ENCODE results near the gene TBL3.

The TBL3 gene

GRCh38 chr16:1966460-1966859, 5.4 kb upstream of the TBL3 start, which contains the start of gene RNF151:
Gene RNF151, plus strand, starts transcription at chr16:1966856. Its CDS starts 26 bp downstream, at chr16:1966882.
- CTCF ChIA-PET, result interaction anchor here (0.8 kb wide), 1 partner anchor 14 kb away, joined by 3 read pairs; no protein-coding TSS in a partner anchor
- Histone ChIP-seq H3K9me3 (ENCODE audit: control insufficient read depth, insufficient read depth, low read depth, low read length) (no peaks in the 10 kb centered on the region), H3K27ac (ENCODE audit: extremely low read depth, low read depth, low read length) (0 out of 2 replicates have a peak within 1 kb of the TSS, but pooled peaks have one; percentile 100), H3K4me1 (ENCODE audit: control insufficient read depth, insufficient read depth, low read length) (no peaks in the 10 kb centered on the region), H3K36me3 (ENCODE audit: control insufficient read depth in 2 of 2, insufficient read depth in 1 of 2, low read length in 2 of 2) (peaks cover 0 to 36% of the 10 kb centered on the region in 2 experiments; a peak in 1 of 3 replicates), H3K4me3 (ENCODE audit: low read depth, low read length) (peak within 1 kb of the TSS; percentile 94)
- TF ChIP-seq, protein P1, sequence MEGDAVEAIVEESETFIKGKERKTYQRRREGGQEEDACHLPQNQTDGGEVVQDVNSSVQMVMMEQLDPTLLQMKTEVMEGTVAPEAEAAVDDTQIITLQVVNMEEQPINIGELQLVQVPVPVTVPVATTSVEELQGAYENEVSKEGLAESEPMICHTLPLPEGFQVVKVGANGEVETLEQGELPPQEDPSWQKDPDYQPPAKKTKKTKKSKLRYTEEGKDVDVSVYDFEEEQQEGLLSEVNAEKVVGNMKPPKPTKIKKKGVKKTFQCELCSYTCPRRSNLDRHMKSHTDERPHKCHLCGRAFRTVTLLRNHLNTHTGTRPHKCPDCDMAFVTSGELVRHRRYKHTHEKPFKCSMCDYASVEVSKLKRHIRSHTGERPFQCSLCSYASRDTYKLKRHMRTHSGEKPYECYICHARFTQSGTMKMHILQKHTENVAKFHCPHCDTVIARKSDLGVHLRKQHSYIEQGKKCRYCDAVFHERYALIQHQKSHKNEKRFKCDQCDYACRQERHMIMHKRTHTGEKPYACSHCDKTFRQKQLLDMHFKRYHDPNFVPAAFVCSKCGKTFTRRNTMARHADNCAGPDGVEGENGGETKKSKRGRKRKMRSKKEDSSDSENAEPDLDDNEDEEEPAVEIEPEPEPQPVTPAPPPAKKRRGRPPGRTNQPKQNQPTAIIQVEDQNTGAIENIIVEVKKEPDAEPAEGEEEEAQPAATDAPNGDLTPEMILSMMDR (tag by site-specific recombination; IDR thresholded peaks at IDR 0.05), result no peak
- TF ChIP-seq ZNF121 (tag by site-specific recombination; IDR thresholded peaks at IDR 0.05), result peak; percentile 91
- POLR2A ChIA-PET, result interaction anchor here (2.1 to 2.6 kb wide), 2 partner anchors 12 to 23 kb away, joined by 33 to 76 read pairs; partner anchors contain the start of genes MSRB1 and NOXO1

GRCh38 chr16:1968146-1968953, 3.5 kb upstream of the TBL3 start:
- no peak overlapping the region for H3K27ac ChIP-seq (ENCODE audit: extremely low read depth, low read depth, low read length)
- no peaks in the 10 kb centered on the region for H3K4me1 ChIP-seq (ENCODE audit: control insufficient read depth, insufficient read depth, low read length)
- H3K4me3 ChIP-seq (ENCODE audit: low read depth, low read length), result no peak overlapping the region
- ChIA-PET POLR2A (interaction anchor here (1.0 kb wide), 1 partner anchor 36 kb away, joined by 3 read pairs; no protein-coding TSS in a partner anchor), CTCF (interaction anchor here (0.6 to 0.7 kb wide), 2 partner anchors 133 to 1113 kb away, joined by 4 read pairs; no protein-coding TSS in a partner anchor)
- TF ChIP-seq ZNF398 (tag by site-specific recombination; IDR thresholded peaks at IDR 0.05) (no peak), ZNF704 (tag by site-specific recombination; IDR thresholded peaks at IDR 0.05) (no peak), ZXDB (tag by site-specific recombination; IDR thresholded peaks at IDR 0.05) (no peak), ZNF837 (tag by site-specific recombination; IDR thresholded peaks at IDR 0.05) (no peak), EGR2 (tag by site-specific recombination; IDR thresholded peaks at IDR 0.05; ENCODE audit: low read depth) (peak; percentile 89), ZNF548 (tag by site-specific recombination; IDR thresholded peaks at IDR 0.05) (no peak), ZFHX2 (tag by site-specific recombination; conservative IDR thresholded peaks at IDR 0.05) (peak; percentile 67)
- no peaks in the 10 kb centered on the region for H3K9me3 ChIP-seq (ENCODE audit: control insufficient read depth, insufficient read depth, low read depth, low read length)
- peaks cover 0 to 18% of the 10 kb centered on the region in 2 experiments; a peak in 1 of 3 replicates for H3K36me3 ChIP-seq (ENCODE audit: control insufficient read depth in 2 of 2, insufficient read depth in 1 of 2, low read length in 2 of 2)

- TF ChIP-seq ZNF76 (tag by site-specific recombination; IDR thresholded peaks at IDR 0.05; ENCODE audit: borderline replicate concordance, low read depth) (peak; percentile 82), PRDM1 (tag by site-specific recombination; IDR thresholded peaks at IDR 0.05) (no peak), ZNF571 (tag by site-specific recombination; IDR thresholded peaks at IDR 0.05) (no peak), ZNF341 (tag by site-specific recombination; IDR thresholded peaks at IDR 0.05; ENCODE audit: low read depth) (peak; percentile 81), SP2 (tag by site-specific recombination; IDR thresholded peaks at IDR 0.05) (peak; percentile 20)
- peak overlapping the region; percentile 97 for H3K4me3 ChIP-seq (ENCODE audit: low read depth, low read length)
- peaks cover 0 to 35% of the 10 kb centered on the region in 2 experiments; a peak in 1 of 3 replicates for H3K36me3 ChIP-seq (ENCODE audit: control insufficient read depth in 2 of 2, insufficient read depth in 1 of 2, low read length in 2 of 2)
- H3K4me1 ChIP-seq (ENCODE audit: control insufficient read depth, insufficient read depth, low read length), result no peaks in the 10 kb centered on the region
- ChIA-PET CTCF (interaction anchor here (1.2 kb wide), 1 partner anchor 12 kb away, joined by 4 read pairs; no protein-coding TSS in a partner anchor), POLR2A (interaction anchor here (1.2 to 1.8 kb wide), 5 partner anchors 9 to 190 kb away, joined by 3 to 17 read pairs (median 9); partner anchors contain the start of genes GFER, NUBP2 and SPSB3)
- H3K9me3 ChIP-seq (ENCODE audit: control insufficient read depth, insufficient read depth, low read depth, low read length), result no peaks in the 10 kb centered on the region
- peak overlapping the region; percentile 88; the same call in 1 of the 2 replicates for H3K27ac ChIP-seq (ENCODE audit: extremely low read depth, low read depth, low read length)
Observed at GRCh38 chr16:1972490-1972877, 631 bp downstream of the TBL3 start.

Data from HEK293 (cell line).